CD4-positive, alpha-beta T cell treated with Interleukin-4 for 4 hours (primary cell): Measurements from ENCODE around the gene NUDT1.
A peak's percentile ranks its signal among the peaks of the same experiment; 100 is the strongest.

Experiments
- DNase-seq: peaks from one replicate; pipeline ENCODE4 v3.0.0-alpha.2; 2020

Gene NUDT1

GRCh38 chr7:2241580-2242540 is at the start of gene NUDT1, which contains the start of gene MRM2:
TSS of gene NUDT1 (plus strand) at chr7:2242226. CDS start at chr7:2244575, 2,349 bp downstream.
TSS of gene MRM2 (minus strand) at chr7:2242205. CDS start at chr7:2242169, 36 bp downstream.
- peak; percentile 58 for DNase-seq

GRCh38 chr7:2192831-2193534 is 49.0 kb upstream of the NUDT1 start:
- DNase-seq, result no peak

GRCh38 chr7:2193575-2194305 is 48.3 kb upstream of the NUDT1 start:
- DNase-seq, result no peak

GRCh38 chr7:2195400-2196246 is 46.4 kb upstream of the NUDT1 start:
- DNase-seq, result no peak

- DNase-seq, result no peak
Measured at GRCh38 chr7:2196381-2197378, 45.3 kb upstream of the NUDT1 start.

GRCh38 chr7:2197436-2198155 is 44.4 kb upstream of the NUDT1 start:
- DNase-seq, result no peak

- no peak for DNase-seq
Measured at GRCh38 chr7:2198206-2198605, 43.8 kb upstream of the NUDT1 start.

GRCh38 chr7:2198760-2199159 is 43.3 kb upstream of the NUDT1 start:
- DNase-seq, result no peak

GRCh38 chr7:2199528-2199927 is 42.5 kb upstream of the NUDT1 start:
- no peak for DNase-seq

- no peak for DNase-seq
Measured at GRCh38 chr7:2199956-2200583, 42.0 kb upstream of the NUDT1 start.

GRCh38 chr7:2200584-2200980 is 41.4 kb upstream of the NUDT1 start:
- no peak for DNase-seq

GRCh38 chr7:2201128-2201527 is 40.9 kb upstream of the NUDT1 start:
- DNase-seq, result no peak

GRCh38 chr7:2201686-2202360 is 40.2 kb upstream of the NUDT1 start:
- DNase-seq, result no peak

GRCh38 chr7:2202361-2202761 is 39.7 kb upstream of the NUDT1 start:
- no peak for DNase-seq

GRCh38 chr7:2202901-2203765 is 38.9 kb upstream of the NUDT1 start:
- no peak for DNase-seq

- no peak for DNase-seq
Measured at GRCh38 chr7:2203766-2204300, 38.2 kb upstream of the NUDT1 start.

GRCh38 chr7:2204446-2204845 is 37.6 kb upstream of the NUDT1 start:
- DNase-seq, result no peak
